H1 (cell line): Measurements from ENCODE around the gene MCF2L2. TPM values are rescaled to one million over a fixed set of nuclear protein-coding genes. Genes with fewer than 3 reads are reported as not detected.

ENCODE experiments used
- CTCF ChIA-PET: fragments of 300-600 bp; sonication (Branson Sonifier 250); formaldehyde crosslinking; loops from one replicate; lab custom pipeline; 2021; ENCODE audit not compliant: partially characterized antibody; lab: Charles Lee
- POLR2A ChIA-PET: fragments of 300-600 bp; sonication (Branson Sonifier 250); formaldehyde crosslinking; loops from one replicate; lab custom pipeline; 2021; ENCODE audit warnings: inconsistent platforms; ENCODE audit not compliant: partially characterized antibody; lab: Charles Lee
- DNase-seq, 2 experiments: peaks; one replicate each; pipeline versions ENCODE4 v3.0.0 to v3.0.0-alpha.2; 2010 to 2022; ENCODE audit warnings: low spot score in 2 of 2, low read depth in 1 of 2, mixed read lengths in 1 of 2
- FAIRE-seq: peaks from 2 replicates; lab custom pipeline; 2011; peaks lifted over from hg19 to GRCh38; lab: Jason Lieb, UNC
- H2AFZ ChIP-seq: 2 replicates; pipeline ENCODE4 v1.8.1; 2012; ENCODE audit warnings: low read length, inconsistent platforms
- H2AK5ac ChIP-seq: 2 replicates; pipeline ENCODE4 v1.6.1; 2013; ENCODE audit warnings: low read depth, low read length
- H2BK120ac ChIP-seq: replicated peaks from 2 replicates; pipeline ENCODE3; 2013; ENCODE audit warnings: low read depth, low read length, inconsistent platforms
- H2BK12ac ChIP-seq: 2 replicates; pipeline ENCODE4 v1.6.1; 2013; ENCODE audit warnings: low read depth, low read length
- H2BK15ac ChIP-seq: 2 replicates; pipeline ENCODE4 v1.6.1; 2013; ENCODE audit warnings: low read length
- H2BK20ac ChIP-seq: 2 replicates; pipeline ENCODE4 v1.6.1; 2013; ENCODE audit warnings: low read length
- H2BK5ac ChIP-seq: 2 replicates; pipeline ENCODE4 v1.6.1; 2013; ENCODE audit warnings: low read depth, low read length
- H3K14ac ChIP-seq: 2 replicates; pipeline ENCODE4 v1.6.1; 2013; ENCODE audit warnings: inconsistent platforms; ENCODE audit not compliant: insufficient read length
- H3K18ac ChIP-seq: 2 replicates; pipeline ENCODE4 v1.6.1; 2013; ENCODE audit warnings: low read length; ENCODE audit errors: extremely low read depth
- H3K23ac ChIP-seq: 2 replicates; pipeline ENCODE4 v1.6.1; 2013; ENCODE audit warnings: inconsistent platforms; ENCODE audit not compliant: insufficient read length
- H3K23me2 ChIP-seq: 2 replicates; pipeline ENCODE4 v1.6.1; 2013; ENCODE audit warnings: low read depth, low read length
- H3K27ac ChIP-seq: 2 replicates; pipeline ENCODE4 v1.6.1; 2011; ENCODE audit warnings: low read depth, low read length, inconsistent platforms
- H3K27me3 ChIP-seq, 4 experiments: replicated peaks in 1 of 4; 1 replicate in 1 of 4; 2 replicates in 3 of 4; pipeline versions ENCODE4 v1.6.1 to v1.8.1; 2011 to 2013; ENCODE audit warnings: low read length in 3 of 4, mild to moderate bottlenecking in 3 of 4, inconsistent platforms in 2 of 4, mixed read lengths in 2 of 4, moderate library complexity in 1 of 4; ENCODE audit not compliant: control insufficient read depth in 3 of 4, insufficient read depth in 3 of 4; ENCODE audit errors: extremely low read depth in 1 of 4
- H3K36me3 ChIP-seq, 4 experiments: 2 replicates each; pipeline versions ENCODE4 v1.6.1 to v1.8.1; 2011 to 2013; ENCODE audit warnings: mild to moderate bottlenecking in 4 of 4, low read length in 3 of 4, moderate library complexity in 2 of 4, control low read depth in 1 of 4, inconsistent platforms in 1 of 4; ENCODE audit not compliant: insufficient read depth in 4 of 4, control insufficient read depth in 2 of 4
- H3K4ac ChIP-seq: replicated peaks from 2 replicates; pipeline ENCODE3; 2013; ENCODE audit warnings: low read length, low read depth, mixed read lengths, inconsistent platforms; ENCODE audit not compliant: insufficient read length
- H3K4me1 ChIP-seq, 4 experiments: replicated peaks in 1 of 4; 1 replicate in 1 of 4; 2 replicates in 3 of 4; pipeline versions ENCODE4 v1.6.1 to v1.8.1; 2011 to 2013; ENCODE audit warnings: low read length in 3 of 4, inconsistent platforms in 2 of 4, mixed read lengths in 1 of 4; ENCODE audit not compliant: insufficient read depth in 4 of 4, control insufficient read depth in 3 of 4
- H3K4me2 ChIP-seq, 2 experiments: 2 replicates each; pipeline versions ENCODE4 v1.6.1 to v1.8.1; 2011 to 2013; ENCODE audit warnings: low read depth in 2 of 2, low read length in 2 of 2, control low read depth in 1 of 2, inconsistent platforms in 1 of 2, mild to moderate bottlenecking in 1 of 2; ENCODE audit not compliant: insufficient read depth in 1 of 2
- H3K4me3 ChIP-seq, 4 experiments: fragments of 200-600, 300-600 bp in 1 of 4; sonication (generic), shearing (Covaris generic), sonication (Bioruptor Twin) in 1 of 4; 2 replicates each; pipeline versions ENCODE4 v1.5.1 to v1.8.1; 2011 to 2016; ENCODE audit warnings: low read length in 4 of 4, low read depth in 3 of 4, control low read depth in 2 of 4, inconsistent platforms in 2 of 4, mild to moderate bottlenecking in 2 of 4, mixed read lengths in 1 of 4, moderate library complexity in 1 of 4; ENCODE audit not compliant: insufficient read depth in 2 of 4; ENCODE audit errors: extremely low read depth in 1 of 4
- H3K56ac ChIP-seq: replicated peaks from 2 replicates; pipeline ENCODE3; 2013; ENCODE audit warnings: low read depth, mild to moderate bottlenecking, mixed read lengths, low read length, inconsistent platforms; ENCODE audit not compliant: insufficient read length
- H3K79me1 ChIP-seq: 2 replicates; pipeline ENCODE4 v1.6.1; 2013; ENCODE audit warnings: low read depth, low read length, control low read depth
- H3K79me2 ChIP-seq, 2 experiments: 2 replicates each; pipeline versions ENCODE4 v1.6.1 to v1.8.1; 2012 to 2013; ENCODE audit warnings: low read length in 2 of 2, mild to moderate bottlenecking in 2 of 2, inconsistent platforms in 1 of 2; ENCODE audit not compliant: insufficient read depth in 2 of 2, control insufficient read depth in 1 of 2
- H3K9ac ChIP-seq, 4 experiments: replicated peaks in 1 of 4; 1 replicate in 1 of 4; 2 replicates in 3 of 4; pipeline versions ENCODE4 v1.6.1 to v1.8.1; 2011 to 2013; ENCODE audit warnings: low read depth in 3 of 4, low read length in 3 of 4, control low read depth in 2 of 4, mild to moderate bottlenecking in 2 of 4, moderate library complexity in 2 of 4, inconsistent platforms in 1 of 4; ENCODE audit errors: extremely low read depth in 1 of 4
- H3K9me3 ChIP-seq, 2 experiments: 2 replicates each; pipeline versions ENCODE4 v1.6.1 to v1.8.1; 2012 to 2013; ENCODE audit warnings: mild to moderate bottlenecking in 2 of 2, moderate library complexity in 2 of 2, control low read depth in 1 of 2, inconsistent platforms in 1 of 2, low read depth in 1 of 2, low read length in 1 of 2, mixed read lengths in 1 of 2; ENCODE audit not compliant: insufficient read depth in 2 of 2
- H4K20me1 ChIP-seq, 2 experiments: replicated peaks in 1 of 2; 2 replicates each; pipeline versions ENCODE3 to v1.8.1; 2011 to 2013; ENCODE audit warnings: inconsistent platforms in 2 of 2, low read length in 2 of 2, mild to moderate bottlenecking in 1 of 2; ENCODE audit not compliant: insufficient read depth in 2 of 2, control insufficient read depth in 1 of 2
- H4K5ac ChIP-seq: 2 replicates; pipeline ENCODE4 v1.6.1; 2013; ENCODE audit warnings: low read length, low read depth, mixed read lengths, inconsistent platforms; ENCODE audit not compliant: insufficient read length
- H4K8ac ChIP-seq: 2 replicates; pipeline ENCODE4 v1.8.0; 2013; ENCODE audit warnings: mild to moderate bottlenecking, moderate library complexity, low read length, inconsistent platforms; ENCODE audit not compliant: insufficient read depth; ENCODE audit errors: extremely low read depth
- H4K91ac ChIP-seq: replicated peaks from 2 replicates; pipeline ENCODE3; 2013; ENCODE audit warnings: low read length, mixed read lengths, inconsistent platforms; ENCODE audit not compliant: insufficient read length
- BACH1 ChIP-seq: IDR thresholded peaks from 2 replicates; pipeline ENCODE4 v1.6.1; 2012; ENCODE audit warnings: low read length, improper control_type of control experiment
- EP300 ChIP-seq, 2 experiments: IDR thresholded peaks; 1 replicate in 1 of 2; 2 replicates in 1 of 2; pipeline ENCODE4 v1.6.1; 2011 to 2012; ENCODE audit warnings: low read depth in 2 of 2, low read length in 2 of 2, mild to moderate bottlenecking in 2 of 2, borderline replicate concordance in 1 of 2, inconsistent platforms in 1 of 2, moderate library complexity in 1 of 2
- JUN ChIP-seq: IDR thresholded peaks from 2 replicates; pipeline ENCODE4 v1.6.1; 2011; ENCODE audit warnings: low read depth, mild to moderate bottlenecking, improper control_type of control experiment, low read length
- JUND ChIP-seq: IDR thresholded peaks from 2 replicates; pipeline ENCODE4 v1.6.1; 2011; ENCODE audit warnings: mild to moderate bottlenecking, improper control_type of control experiment, low read length
- KDM5A ChIP-seq: fragments of 200-600 bp; IDR thresholded peaks from 2 replicates; pipeline ENCODE4 v1.7.1; 2012; ENCODE audit warnings: mild to moderate bottlenecking, low read length, inconsistent platforms, mixed read lengths
- NRF1 ChIP-seq: IDR thresholded peaks from 2 replicates; pipeline ENCODE4 v1.6.1; 2011; ENCODE audit warnings: mild to moderate bottlenecking, low read depth, low read length, improper control_type of control experiment
- RXRA ChIP-seq: IDR thresholded peaks from 2 replicates; pipeline ENCODE4 v1.6.1; 2011; ENCODE audit warnings: low read depth, mild to moderate bottlenecking, low read length, moderate library complexity; ENCODE audit not compliant: insufficient read depth
- SIX5 ChIP-seq: IDR thresholded peaks from 2 replicates; pipeline ENCODE4 v1.6.1; 2011; ENCODE audit warnings: mild to moderate bottlenecking, low read depth, low read length
- SP1 ChIP-seq: IDR thresholded peaks from 2 replicates; pipeline ENCODE4 v1.6.1; 2011; ENCODE audit warnings: low read depth, low read length
- SRF ChIP-seq: IDR thresholded peaks from 2 replicates; pipeline ENCODE4 v1.6.1; 2011; ENCODE audit warnings: mild to moderate bottlenecking, low read depth, low read length, moderate library complexity
- TAF1 ChIP-seq: IDR thresholded peaks from 2 replicates; pipeline ENCODE4 v1.6.1; 2011; ENCODE audit warnings: mild to moderate bottlenecking, low read depth, low read length
- TBP ChIP-seq: IDR thresholded peaks from 2 replicates; pipeline ENCODE4 v1.6.1; 2011; ENCODE audit warnings: low read depth, low read length, improper control_type of control experiment
- YY1 ChIP-seq: IDR thresholded peaks from 2 replicates; pipeline ENCODE4 v1.6.1; 2011; ENCODE audit warnings: low read depth, mild to moderate bottlenecking, low read length
- WGBS, 2 experiments: shearing (Covaris generic) in 1 of 2; methylation state at CpG; one replicate each; pipeline versions ENCODE4 v1.1.6 to v1.1.7; 2013 to 2015; ENCODE audit warnings: low lambda C conversion rate in 2 of 2, mixed read lengths in 2 of 2, inconsistent platforms in 1 of 2, low coverage in 1 of 2, missing lambda C conversion rate in 1 of 2; ENCODE audit not compliant: insufficient replicate concordance in 2 of 2, insufficient coverage in 1 of 2, insufficient read length in 1 of 2; ENCODE audit errors: extremely low coverage in 1 of 2, missing lambda C conversion rate in 1 of 2; 5-methylcytosine and 5-hydroxymethylcytosine counted together
- polyA plus RNA-seq, 7 experiments: library from polyadenylated mRNA; depleted of rRNA in 3 of 7; stranded (reverse) in 5 of 7; unstranded in 2 of 7; fragments of >200 nt in 5 of 7; fragments of 200-250 nt in 2 of 7; gene quantifications; 1 replicate in 5 of 7; 2 replicates in 1 of 7; 4 replicates in 1 of 7; pipeline versions ENCODE4 v1.2.1 to v1.2.3, GENCODE V29; 2011 to 2013; ENCODE audit warnings: missing spikeins in 2 of 7, mixed read lengths in 2 of 7
- total RNA-seq: library from RNA; stranded (reverse); fragmentation: NEBNext Ultra II Directional; extraction: Animal tissue kit (Norgen Biotek cat#: 25700); gene quantifications from 2 replicates; pipeline ENCODE4 v1.2.1, GENCODE V29; 2021

The MCF2L2 gene
- total and polyA plus RNA-seq, 2 of the 8 experiments (the other 6 are each of a cell fraction or from before 2014, with no cell fraction given) = 4.1 to 13.7 TPM

DNA sequence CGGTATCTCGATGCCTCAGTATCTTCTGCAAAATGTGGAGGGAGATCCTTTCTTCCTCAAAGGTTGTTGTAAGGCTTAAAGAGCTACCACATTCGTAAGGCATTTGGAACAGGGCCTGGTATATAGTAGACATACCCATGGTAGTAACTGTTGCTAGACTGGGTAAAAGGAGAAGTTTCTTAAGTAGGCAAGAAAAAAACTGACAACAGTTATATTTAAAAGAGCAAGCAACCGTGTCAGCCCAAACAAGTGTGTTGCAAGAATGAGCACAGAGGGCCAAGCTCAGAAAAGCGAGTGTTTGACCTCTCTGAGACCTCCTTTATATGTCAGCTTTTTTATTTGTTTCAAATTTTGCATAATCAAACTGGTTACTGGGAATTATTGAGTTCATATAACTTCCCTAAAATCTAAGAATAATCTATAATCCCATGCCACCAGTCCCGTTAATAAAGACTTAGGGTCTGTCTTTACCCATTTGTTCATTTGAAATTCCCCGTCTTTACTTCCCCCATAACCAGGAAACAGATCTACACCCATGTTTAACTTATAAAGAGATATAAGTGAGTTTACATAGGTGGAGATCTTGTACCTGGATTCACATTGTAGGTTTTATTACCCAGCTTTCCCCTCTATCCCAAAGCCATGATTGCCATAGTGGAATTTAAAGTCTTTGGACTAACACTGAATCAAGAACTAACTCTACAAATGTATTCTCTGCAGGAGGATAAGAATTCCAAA is 168.1 kb downstream of the MCF2L2 start:
- H3K79me2 ChIP-seq = peaks cover 0 to 11% of the 10 kb centered on the region in 2 experiments; a peak in 2 of 4 replicates
- no peak overlapping the region for H3K14ac ChIP-seq
- no peak overlapping the region for H4K8ac ChIP-seq
- no peak overlapping the region for H2AFZ ChIP-seq
- H2AK5ac ChIP-seq = no peak overlapping the region
- H3K18ac ChIP-seq = no peak overlapping the region
- H3K36me3 ChIP-seq = 0 out of 8 replicates have a peak, but pooled peaks cover 0 to 5% (median 0%) of the 10 kb centered on the region in 4 experiments
- no peak overlapping the region for H3K4ac ChIP-seq
- no peaks in the 10 kb centered on the region for H3K9me3 ChIP-seq
- H3K79me1 ChIP-seq = 0 out of 2 replicates have a peak, but pooled peaks cover 3% of the 10 kb centered on the region
- H3K27ac ChIP-seq = no peak overlapping the region
- no peak overlapping the region for H3K9ac ChIP-seq
- no peak overlapping the region for H2BK120ac ChIP-seq
- ChIA-PET POLR2A (no interaction called here), CTCF (interaction anchor here (3.2 kb wide), 1 partner anchor 122 kb away, joined by 14 read pairs; no protein-coding TSS in a partner anchor)
- H2BK20ac ChIP-seq = 0 out of 2 replicates have a peak overlapping the region, but pooled peaks have one; percentile 34
- no peak overlapping the region for H3K56ac ChIP-seq
- DNase-seq (no peak), FAIRE-seq (no peak)
- no peak overlapping the region for H4K5ac ChIP-seq
- peaks cover 0 to 2% of the 10 kb centered on the region in 2 experiments for H4K20me1 ChIP-seq
- no peak overlapping the region for H3K4me3 ChIP-seq
- no peak overlapping the region for H2BK5ac ChIP-seq
- H2BK12ac ChIP-seq = no peak overlapping the region
- H3K4me2 ChIP-seq = no peak overlapping the region
- H3K4me1 ChIP-seq = peaks cover 4 to 26% (median 15%) of the 10 kb centered on the region in 4 experiments; a peak in 6 of 7 replicates
- no peak overlapping the region for H2BK15ac ChIP-seq
- WGBS, 2 experiments = 82% methylated on average over 7 of the region's 7 CpGs; no CpG with 5 or more reads in 1 of the 2 experiments
- H3K23ac ChIP-seq = no peak overlapping the region
- H3K23me2 ChIP-seq = no peaks in the 10 kb centered on the region; the same call in 1 of the 2 replicates
- H4K91ac ChIP-seq = no peak overlapping the region
- H3K27me3 ChIP-seq = no peaks in the 10 kb centered on the region; a peak in 1 of 7 replicates
- no peak for TF ChIP-seq JUN
- TF ChIP-seq KDM5A = no peak
- TF ChIP-seq EP300 (IDR thresholded peaks at IDR 0.05; ENCODE audit: borderline replicate concordance in 1 of 2, low read depth in 2 of 2, low read length in 2 of 2) = no peak
- no peak for TF ChIP-seq TAF1
- no peak for TF ChIP-seq NRF1
- TF ChIP-seq TBP = no peak
- no peak for TF ChIP-seq RXRA
- TF ChIP-seq JUND = no peak
- TF ChIP-seq BACH1 = no peak
- TF ChIP-seq SIX5 = no peak
- TF ChIP-seq SP1 = no peak
- TF ChIP-seq SRF = no peak
- no peak for TF ChIP-seq YY1
